WERI-Rb-1 (cell line): ENCODE results near the gene SH3BP5L.

Experiments used
- DNase-seq: peaks from one replicate; pipeline ENCODE4 v3.0.0-alpha.2; 2020
- H3K27ac ChIP-seq: fragments of 250-450 bp; sonication (Bioruptor Pico); 2 replicates; pipeline ENCODE4 v1.5.1; 2020; ENCODE audit warnings: mild to moderate bottlenecking, moderate library complexity
- H3K27me3 ChIP-seq: fragments of 250-450 bp; sonication (Bioruptor Pico); 2 replicates; pipeline ENCODE4 v1.5.1; 2021; ENCODE audit warnings: mild to moderate bottlenecking, low read depth, moderate library complexity; ENCODE audit not compliant: insufficient read depth, severe bottlenecking
- H3K36me3 ChIP-seq: fragments of 250-450 bp; sonication (Bioruptor Pico); 2 replicates; pipeline ENCODE4 v1.5.1; 2020; ENCODE audit warnings: mild to moderate bottlenecking, moderate library complexity
- H3K4me3 ChIP-seq: 2 replicates; pipeline ENCODE4 v1.5.1; 2011; ENCODE audit warnings: low read depth, mild to moderate bottlenecking, control low read depth, low read length
- H3K9me3 ChIP-seq: fragments of 250-450 bp; sonication (Bioruptor Pico); 2 replicates; pipeline ENCODE4 v1.5.1; 2021; ENCODE audit warnings: mild to moderate bottlenecking, moderate library complexity; ENCODE audit not compliant: severe bottlenecking
- TF ChIP-seq, protein P1 (sequence below): IDR thresholded peaks from 2 replicates; pipeline ENCODE4 v1.5.1; 2011; ENCODE audit warnings: low read depth, mild to moderate bottlenecking, control low read depth, inconsistent platforms, low read length

SH3BP5L gene

DNA sequence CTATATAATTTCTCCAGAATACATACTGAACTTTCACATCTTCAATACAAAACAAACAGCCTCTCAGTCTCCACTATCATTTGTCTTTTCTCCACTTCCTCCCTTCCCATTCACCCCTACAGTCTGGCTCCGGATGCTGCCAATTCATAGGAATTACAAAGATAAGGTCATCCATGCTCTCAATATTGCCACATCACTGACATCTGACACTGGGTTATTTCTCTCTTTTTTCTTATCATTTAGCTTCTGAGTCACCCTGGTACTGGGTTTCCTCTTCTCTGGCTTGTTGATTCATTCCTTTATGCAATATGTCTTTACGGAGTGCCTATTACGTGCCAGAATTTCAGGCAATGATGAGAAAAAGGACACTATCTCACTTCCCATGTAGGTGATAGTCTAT lies 3.1 kb upstream of the SH3BP5L start:
- Histone ChIP-seq H3K27ac (no peak overlapping the region), H3K9me3 (peaks cover 10% of the 10 kb centered on the region), H3K27me3 (no peaks in the 10 kb centered on the region), H3K4me3 (no peak overlapping the region), H3K36me3 (peaks cover 10% of the 10 kb centered on the region)
- TF ChIP-seq, protein P1, sequence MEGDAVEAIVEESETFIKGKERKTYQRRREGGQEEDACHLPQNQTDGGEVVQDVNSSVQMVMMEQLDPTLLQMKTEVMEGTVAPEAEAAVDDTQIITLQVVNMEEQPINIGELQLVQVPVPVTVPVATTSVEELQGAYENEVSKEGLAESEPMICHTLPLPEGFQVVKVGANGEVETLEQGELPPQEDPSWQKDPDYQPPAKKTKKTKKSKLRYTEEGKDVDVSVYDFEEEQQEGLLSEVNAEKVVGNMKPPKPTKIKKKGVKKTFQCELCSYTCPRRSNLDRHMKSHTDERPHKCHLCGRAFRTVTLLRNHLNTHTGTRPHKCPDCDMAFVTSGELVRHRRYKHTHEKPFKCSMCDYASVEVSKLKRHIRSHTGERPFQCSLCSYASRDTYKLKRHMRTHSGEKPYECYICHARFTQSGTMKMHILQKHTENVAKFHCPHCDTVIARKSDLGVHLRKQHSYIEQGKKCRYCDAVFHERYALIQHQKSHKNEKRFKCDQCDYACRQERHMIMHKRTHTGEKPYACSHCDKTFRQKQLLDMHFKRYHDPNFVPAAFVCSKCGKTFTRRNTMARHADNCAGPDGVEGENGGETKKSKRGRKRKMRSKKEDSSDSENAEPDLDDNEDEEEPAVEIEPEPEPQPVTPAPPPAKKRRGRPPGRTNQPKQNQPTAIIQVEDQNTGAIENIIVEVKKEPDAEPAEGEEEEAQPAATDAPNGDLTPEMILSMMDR: no peak
- DNase-seq: no peak

DNA sequence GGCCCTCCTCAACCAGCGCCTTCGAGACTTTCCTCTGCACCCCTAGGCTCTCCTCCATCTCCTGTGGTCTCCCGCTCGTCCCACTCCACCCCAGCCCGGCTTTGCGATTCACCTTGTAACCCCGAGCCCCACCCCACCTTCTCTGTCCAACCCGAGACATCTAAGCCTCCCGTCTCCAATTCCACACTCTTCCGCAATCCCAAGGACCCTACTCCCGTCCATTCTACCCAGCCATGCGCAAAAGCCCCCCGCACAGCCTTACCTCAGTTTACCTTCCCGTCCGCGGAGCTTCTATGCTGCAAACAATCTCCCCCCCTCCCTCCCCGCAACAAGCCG lies 174 bp downstream of the SH3BP5L start:
- peak overlapping the region; percentile 99 for H3K27ac ChIP-seq
- peaks cover 7% of the 10 kb centered on the region for H3K9me3 ChIP-seq
- no peaks in the 10 kb centered on the region for H3K27me3 ChIP-seq
- peaks cover 35% of the 10 kb centered on the region for H3K36me3 ChIP-seq
- peak overlapping the region; percentile 74 for H3K4me3 ChIP-seq
- TF ChIP-seq, protein P1: no peak
- DNase-seq: no peak

DNA sequence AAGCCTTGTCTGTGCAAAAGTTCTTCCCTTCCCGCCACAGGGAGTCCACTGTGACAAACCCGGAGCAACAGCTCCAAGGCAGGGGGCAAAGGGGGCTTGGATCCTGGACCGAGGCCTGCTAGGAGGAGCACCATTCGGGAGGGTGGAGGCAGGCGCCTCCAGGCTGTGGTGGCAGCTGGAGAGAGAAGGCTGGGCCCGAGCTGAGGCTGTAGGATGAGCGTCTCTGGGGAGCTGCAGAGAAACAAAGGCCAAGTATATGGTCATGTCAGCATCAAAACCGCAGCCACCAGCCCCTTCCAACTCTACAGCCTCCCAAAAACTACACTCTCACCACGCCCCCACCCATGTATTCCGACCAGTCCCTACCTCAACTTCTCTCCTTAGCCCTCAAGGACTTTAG lies 579 bp downstream of the SH3BP5L start:
- Histone ChIP-seq H3K27me3 (no peaks in the 10 kb centered on the region), H3K4me3 (peak overlapping the region; percentile 74), H3K27ac (peak overlapping the region; percentile 99), H3K9me3 (peaks cover 5% of the 10 kb centered on the region), H3K36me3 (peaks cover 39% of the 10 kb centered on the region)
- TF ChIP-seq, protein P1: no peak
- no peak for DNase-seq

DNA sequence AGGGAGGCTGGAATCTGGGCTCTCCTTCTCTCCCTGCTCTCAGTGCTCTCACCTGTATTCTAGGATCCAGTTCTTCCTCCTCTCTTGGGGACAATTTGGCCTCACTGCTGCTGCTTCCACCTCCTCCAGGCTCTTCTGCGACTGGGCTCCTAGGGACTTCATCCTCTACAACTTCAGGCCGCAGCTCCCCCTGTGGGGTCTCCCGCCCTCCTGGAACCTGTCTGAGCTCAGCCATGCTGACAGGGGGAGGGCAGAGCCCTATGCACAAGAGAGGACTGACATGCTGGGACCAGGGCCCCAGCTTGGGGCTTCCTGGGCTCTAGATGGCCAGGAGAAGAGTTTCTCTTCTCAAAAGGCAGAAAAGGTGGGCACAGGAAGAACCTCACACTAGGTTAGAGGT lies 1.0 kb downstream of the SH3BP5L start:
- TF ChIP-seq, protein P1: no peak
- H3K9me3 ChIP-seq: peaks cover under 1% of the 10 kb centered on the region
- H3K4me3 ChIP-seq: no peak overlapping the region; the same call in 1 of the 2 replicates
- H3K27ac ChIP-seq: no peak overlapping the region
- H3K36me3 ChIP-seq: peaks cover 42% of the 10 kb centered on the region
- no peak for DNase-seq
- no peaks in the 10 kb centered on the region for H3K27me3 ChIP-seq

DNA sequence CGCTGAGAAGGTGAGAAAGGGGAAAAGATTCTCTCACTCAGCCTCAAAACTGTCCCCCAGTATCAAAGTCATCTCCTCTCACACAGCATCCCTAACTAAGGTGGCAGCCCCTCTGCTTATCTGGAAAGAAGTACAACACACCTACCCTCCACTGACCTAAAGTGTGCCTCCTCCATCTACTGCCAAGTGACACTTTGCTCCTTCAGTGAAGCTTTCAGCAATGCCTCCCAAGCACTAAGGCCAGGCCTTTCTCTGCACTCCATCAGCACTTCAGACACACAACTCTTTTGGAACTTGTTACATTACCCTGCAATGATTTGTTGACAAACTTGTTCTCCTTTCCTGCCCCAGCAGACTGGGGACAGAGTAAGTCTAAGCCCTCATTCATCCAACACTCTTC lies 1.4 kb downstream of the SH3BP5L start:
- no peaks in the 10 kb centered on the region for H3K27me3 ChIP-seq
- TF ChIP-seq, protein P1: no peak
- H3K27ac ChIP-seq: no peak overlapping the region
- DNase-seq: no peak
- no peak overlapping the region for H3K4me3 ChIP-seq
- H3K36me3 ChIP-seq: peaks cover 42% of the 10 kb centered on the region
- H3K9me3 ChIP-seq: no peaks in the 10 kb centered on the region

DNA sequence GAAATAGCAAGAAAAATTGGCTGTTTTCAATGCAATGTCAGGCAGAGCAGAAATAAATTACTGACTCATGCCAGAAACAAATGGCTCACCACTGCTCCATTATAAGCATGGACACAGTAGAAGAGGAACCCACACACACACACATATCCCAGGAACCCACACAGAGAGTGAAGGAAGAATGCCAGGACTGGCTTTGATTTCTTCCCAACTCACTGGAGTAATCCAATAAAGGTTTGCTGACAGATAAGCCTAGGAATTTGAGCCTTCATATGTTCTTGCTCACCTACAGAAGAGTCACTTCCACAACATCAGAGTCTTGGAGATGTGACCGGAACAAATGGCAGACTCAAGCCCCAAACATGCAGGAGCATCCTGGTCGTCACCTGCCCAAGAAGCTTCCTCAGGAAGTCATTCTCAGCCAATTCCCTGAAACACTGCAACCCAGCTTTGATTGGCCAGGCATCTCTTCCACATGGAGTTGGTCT lies 2.2 kb downstream of the SH3BP5L start:
- TF ChIP-seq, protein P1: no peak
- DNase-seq: no peak
- H3K36me3 ChIP-seq: peaks cover 42% of the 10 kb centered on the region

More for the DNA sequence above, 2.2 kb downstream of the SH3BP5L start:
- no peaks in the 10 kb centered on the region for H3K9me3 ChIP-seq
- H3K4me3 ChIP-seq: no peak overlapping the region
- H3K27ac ChIP-seq: no peak overlapping the region
- H3K27me3 ChIP-seq: no peaks in the 10 kb centered on the region
